IMR-90 (cell line): ENCODE results near the gene CAMTA1. TPM values are rescaled to one million over a fixed set of nuclear protein-coding genes. Genes with fewer than 3 reads are reported as not detected.

Experiments used
- ATAC-seq: fragments of 200-7000 bp; cut with Tn5 transposase; 2 replicates; pipeline ENCODE4 v1.9.1; 2020; ENCODE audit warnings: low read depth, mild to moderate bottlenecking, moderate library complexity
- BruUV-seq: library from RNA; stranded (reverse); fragments of 400-500 nt; replicated peaks from 2 replicates; lab custom pipeline; 2021; lab: Mats Ljungman, UMichigan
- CTCF ChIA-PET: fragments of 300-600 bp; formaldehyde crosslinking; extraction: SDS; loops from one replicate; lab custom pipeline; 2021; ENCODE audit warnings: antibody characterized with exemption; lab: Yijun Ruan, JAX
- POLR2A ChIA-PET: fragments of 300-600 bp; sonication (Branson Sonifier 250); formaldehyde crosslinking; loops from one replicate; lab custom pipeline; 2022; ENCODE audit warnings: antibody characterized with exemption; ENCODE audit not compliant: unreplicated experiment; lab: Charles Lee
- DNase-seq: peaks from one replicate; pipeline ENCODE4 v3.0.0; 2013
- H2AFZ ChIP-seq: replicated peaks from 2 replicates; pipeline ENCODE3; 2013; ENCODE audit warnings: low read length, mild to moderate bottlenecking; ENCODE audit not compliant: poor library complexity
- H2AK5ac ChIP-seq: 2 replicates; pipeline ENCODE4 v1.6.1; 2013; ENCODE audit warnings: low read depth, low read length, inconsistent platforms
- H2AK9ac ChIP-seq: replicated peaks from 2 replicates; pipeline ENCODE3; 2013; ENCODE audit warnings: mild to moderate bottlenecking, low read depth, low read length, moderate library complexity; ENCODE audit not compliant: poor library complexity
- H2BK120ac ChIP-seq: 2 replicates; pipeline ENCODE4 v1.6.1; 2013; ENCODE audit warnings: low read depth, low read length, inconsistent platforms
- H2BK15ac ChIP-seq: 3 replicates; pipeline ENCODE4 v1.6.1; 2013; ENCODE audit warnings: low read depth, low read length, inconsistent platforms
- H2BK20ac ChIP-seq: 2 replicates; pipeline ENCODE4 v1.6.1; 2013; ENCODE audit warnings: low read depth, mild to moderate bottlenecking, inconsistent platforms, low read length, moderate library complexity
- H2BK5ac ChIP-seq: 2 replicates; pipeline ENCODE4 v1.6.1; 2013; ENCODE audit warnings: mild to moderate bottlenecking, low read depth, low read length, inconsistent platforms; ENCODE audit not compliant: poor library complexity, severe bottlenecking
- H3K14ac ChIP-seq: replicated peaks from 2 replicates; pipeline ENCODE4 v1.6.1; 2013; ENCODE audit warnings: low read depth, low read length, inconsistent platforms
- H3K18ac ChIP-seq: 2 replicates; pipeline ENCODE4 v1.6.1; 2013; ENCODE audit warnings: low read depth, low read length, control low read depth
- H3K23ac ChIP-seq: 2 replicates; pipeline ENCODE4 v1.6.1; 2013; ENCODE audit warnings: low read depth, low read length, inconsistent platforms
- H3K27ac ChIP-seq: 2 replicates; pipeline ENCODE4 v1.5.1; 2013; ENCODE audit warnings: mild to moderate bottlenecking, control low read depth, low read length; ENCODE audit not compliant: insufficient read depth
- H3K27me3 ChIP-seq: 2 replicates; pipeline ENCODE4 v1.6.1; 2013; ENCODE audit warnings: low read length; ENCODE audit not compliant: control insufficient read depth, insufficient read depth
- H3K36me3 ChIP-seq: 2 replicates; pipeline ENCODE4 v1.6.1; 2013; ENCODE audit warnings: low read length, mixed read lengths; ENCODE audit not compliant: control insufficient read depth, insufficient read depth
- H3K4ac ChIP-seq: 2 replicates; pipeline ENCODE4 v1.6.1; 2013; ENCODE audit warnings: low read depth, low read length, inconsistent platforms
- H3K4me1 ChIP-seq: 2 replicates; pipeline ENCODE4 v1.6.1; 2013; ENCODE audit warnings: low read length, mixed read lengths; ENCODE audit not compliant: control insufficient read depth, insufficient read depth
- H3K4me2 ChIP-seq: 2 replicates; pipeline ENCODE4 v1.6.1; 2013; ENCODE audit warnings: low read depth, mild to moderate bottlenecking, control low read depth, low read length, moderate library complexity
- H3K4me3 ChIP-seq: 2 replicates; pipeline ENCODE4 v1.5.1; 2013; ENCODE audit warnings: low read depth, mild to moderate bottlenecking, control low read depth, low read length, moderate library complexity; ENCODE audit not compliant: insufficient read depth
- H3K56ac ChIP-seq: 2 replicates; pipeline ENCODE4 v1.6.1; 2013; ENCODE audit warnings: low read length, inconsistent platforms; ENCODE audit not compliant: insufficient read depth; ENCODE audit errors: extremely low read depth
- H3K79me1 ChIP-seq, 2 experiments: 2 replicates each; pipeline ENCODE4 v1.6.1; 2013; ENCODE audit warnings: low read length in 2 of 2, inconsistent platforms in 1 of 2, low read depth in 1 of 2
- H3K9ac ChIP-seq: 2 replicates; pipeline ENCODE4 v1.6.1; 2013; ENCODE audit warnings: low read depth, low read length, control low read depth
- H3K9me1 ChIP-seq: 2 replicates; pipeline ENCODE4 v1.6.1; 2013; ENCODE audit warnings: low read length, inconsistent platforms; ENCODE audit not compliant: insufficient read depth
- H3K9me3 ChIP-seq: 2 replicates; pipeline ENCODE4 v1.6.1; 2013; ENCODE audit warnings: low read length; ENCODE audit not compliant: control insufficient read depth, insufficient read depth
- H4K20me1 ChIP-seq: 2 replicates; pipeline ENCODE4 v1.6.1; 2013; ENCODE audit warnings: low read length, inconsistent platforms; ENCODE audit not compliant: insufficient read depth
- H4K5ac ChIP-seq: 2 replicates; pipeline ENCODE4 v1.6.1; 2013; ENCODE audit warnings: mild to moderate bottlenecking, low read depth, low read length, control low read depth
- H4K8ac ChIP-seq, 2 experiments: 2 replicates each; pipeline ENCODE4 v1.6.1; 2013; ENCODE audit warnings: low read depth in 2 of 2, low read length in 2 of 2, control low read depth in 1 of 2, inconsistent platforms in 1 of 2
- H4K91ac ChIP-seq: 2 replicates; pipeline ENCODE4 v1.6.1; 2013; ENCODE audit warnings: low read depth, low read length, inconsistent platforms; ENCODE audit not compliant: insufficient read depth
- RAD21 ChIP-seq: IDR thresholded peaks from 2 replicates; pipeline ENCODE4 v1.6.1; 2012; ENCODE audit warnings: low read length, improper control_type of control experiment
- RCOR1 ChIP-seq: IDR thresholded peaks from 2 replicates; pipeline ENCODE4 v1.6.1; 2012; ENCODE audit warnings: mild to moderate bottlenecking, low read length, improper control_type of control experiment; ENCODE audit not compliant: insufficient replicate concordance
- WGBS, 2 experiments: methylation state at CpG; one replicate each; pipeline versions ENCODE4 v1.1.5 to v1.1.7; 2013; ENCODE audit warnings: missing lambda C conversion rate in 2 of 2; ENCODE audit not compliant: insufficient read length in 1 of 2; ENCODE audit errors: extremely low coverage in 2 of 2; 5-methylcytosine and 5-hydroxymethylcytosine counted together
- dilution Hi-C: fragments of 300-500 bp; cut with HindIII; formaldehyde crosslinking; loops from one replicate; pipeline ENCODE4 v1.14.3; 2018; ENCODE audit warnings: low sequenced_read_pairs; ENCODE audit not compliant: unreplicated experiment
- in situ Hi-C: fragments of 300-500 bp; cut with MboI; formaldehyde crosslinking; loops from 3 replicates; pipeline ENCODE4 v1.14.3; 2019; ENCODE audit warnings: low sequenced_read_pairs, inconsistent platforms, mixed read lengths
- intact Hi-C: fragments of 100-400 bp; cut with micrococcal nuclease; formaldehyde crosslinking; loops from 2 replicates; pipeline ENCODE4 v1.10.0; 2022
- polyA plus RNA-seq, 3 experiments: library from polyadenylated mRNA; depleted of rRNA; stranded (reverse); fragments of >200 nt; gene quantifications; 2 replicates each; pipeline ENCODE4 v1.2.3, GENCODE V29; 2012; ENCODE audit warnings: low replicate concordance in 1 of 3
- total RNA-seq: library from RNA; depleted of rRNA; stranded (reverse); fragments of >200 nt; gene quantifications from 2 replicates; pipeline ENCODE4 v1.2.3, GENCODE V29; 2012

CAMTA1 gene
- total and polyA plus RNA-seq, 2 of the 4 experiments (the other 2 are of a cell fraction), result 35.5 to 74.3 TPM

- Histone ChIP-seq H2AK5ac (no peak overlapping the region), H3K4me1 (no peaks in the 10 kb centered on the region), H4K20me1 (no peaks in the 10 kb centered on the region), H2BK5ac (no peak overlapping the region), H2BK15ac (no peak overlapping the region), H3K27ac (no peak overlapping the region), H3K27me3 (peaks cover 15% of the 10 kb centered on the region), H3K79me1 (no peaks in the 10 kb centered on the region), H3K36me3 (no peaks in the 10 kb centered on the region), H3K4me2 (no peak overlapping the region), H3K9me3 (peaks cover 10% of the 10 kb centered on the region), H3K4me3 (no peak overlapping the region), H2BK20ac (no peak overlapping the region), H3K9me1 (no peaks in the 10 kb centered on the region), H2AFZ (peak overlapping the region; percentile 11), H3K14ac (no peak overlapping the region), H3K4ac (no peak overlapping the region), H4K91ac (no peak overlapping the region), H3K56ac (no peak overlapping the region), H4K5ac (no peak overlapping the region), H3K23ac (no peak overlapping the region), H4K8ac (no peak overlapping the region), H2BK120ac (no peak overlapping the region), H3K9ac (no peak overlapping the region), H3K18ac (no peak overlapping the region), H2AK9ac (no peak overlapping the region)
- ChIA-PET CTCF (no interaction called here), POLR2A (no interaction called here)
- DNase-seq (no peak), ATAC-seq (no peak)
- 64% methylated on average over 4 of the region's 9 CpGs; no CpG with 5 or more reads in 1 of the 2 experiments for WGBS, 2 experiments
- in situ Hi-C loops (no loop called here), intact Hi-C loops (no loop called here), dilution Hi-C loops (no loop called here)
- TF ChIP-seq RAD21 (no peak), RCOR1 (no peak)
- no TSS peak for BruUV-seq
Measured at GRCh38 chr1:7177438-7178146, 392.3 kb downstream of the CAMTA1 start.
